HepG2 (cell line): ENCODE measurements around the gene NF2. TPM values are rescaled to one million over a fixed set of nuclear protein-coding genes. Genes with fewer than 3 reads are reported as not detected.

Experiments used
- CENPBD1 ChIP-seq: sonication (generic); formaldehyde crosslinking; IDR thresholded peaks from 2 replicates; pipeline ENCODE4 v1.8.0; 2022; ENCODE audit warnings: missing genetic modification reagents, low read depth, mild to moderate bottlenecking, borderline replicate concordance
- CENPT ChIP-seq: sonication (generic); formaldehyde crosslinking; IDR thresholded peaks from 2 replicates; pipeline ENCODE4 v1.8.0; 2022; ENCODE audit warnings: low read depth, mild to moderate bottlenecking, moderate library complexity, missing genetic modification reagents
- FOXA1 ChIP-seq, 2 experiments: fragments of 450-650 bp in 1 of 2; sonication (generic) in 1 of 2; formaldehyde crosslinking in 1 of 2; IDR thresholded peaks; 2 replicates each; pipeline versions ENCODE4 v1.4.0 to v1.6.1; 2016 to 2020; ENCODE audit warnings: missing genetic modification reagents in 1 of 2
- FOXK1 ChIP-seq: sonication (generic); formaldehyde crosslinking; IDR thresholded peaks from 2 replicates; pipeline ENCODE4 v1.4.0; 2020; ENCODE audit warnings: low read depth, missing genetic modification reagents, borderline replicate concordance
- HNRNPL ChIP-seq: fragments of 200-400 bp; formaldehyde crosslinking; IDR thresholded peaks from 2 replicates; pipeline ENCODE4 v1.6.1; 2017; ENCODE audit warnings: mild to moderate bottlenecking, low read depth, low read length
- KLF16 ChIP-seq, 2 experiments: sonication (generic) in 1 of 2; formaldehyde crosslinking in 1 of 2; IDR thresholded peaks; 2 replicates each; pipeline versions ENCODE4 v1.6.1 to v1.8.0; 2016 to 2023; ENCODE audit warnings: missing genetic modification reagents in 2 of 2, missing compliant biosample characterization in 1 of 2
- KMT2A ChIP-seq: sonication (generic); formaldehyde crosslinking; IDR thresholded peaks from 2 replicates; pipeline ENCODE4 v1.4.0; 2020; ENCODE audit warnings: missing genetic modification reagents
- PPARG ChIP-seq: conservative IDR thresholded peaks from 2 replicates; pipeline ENCODE4 v1.6.1; 2016; ENCODE audit warnings: missing biosample characterization, missing genetic modification reagents
- RCOR2 ChIP-seq: IDR thresholded peaks from 2 replicates; pipeline ENCODE4 v1.6.1; 2016; ENCODE audit warnings: missing biosample characterization, missing genetic modification reagents
- REXO4 ChIP-seq: sonication (generic); formaldehyde crosslinking; IDR thresholded peaks from 2 replicates; pipeline ENCODE4 v1.8.0; 2022; ENCODE audit warnings: missing genetic modification reagents, mild to moderate bottlenecking, borderline replicate concordance
- TEAD3 ChIP-seq: optimal IDR thresholded peaks from 2 replicates; pipeline ENCODE3; 2016; ENCODE audit warnings: borderline replicate concordance
- ZBTB7A ChIP-seq: sonication (generic); formaldehyde crosslinking; IDR thresholded peaks from 2 replicates; pipeline ENCODE4 v1.8.0; 2022; ENCODE audit warnings: mild to moderate bottlenecking, missing genetic modification reagents
- ZNF10 ChIP-seq: sonication (generic); formaldehyde crosslinking; IDR thresholded peaks from 2 replicates; pipeline ENCODE4 v1.4.0; 2020; ENCODE audit warnings: mild to moderate bottlenecking, low read depth, missing genetic modification reagents, borderline replicate concordance
- ZNF337 ChIP-seq: sonication (generic); formaldehyde crosslinking; IDR thresholded peaks from 2 replicates; pipeline ENCODE4 v1.5.1; 2020; ENCODE audit warnings: missing genetic modification reagents, low read depth, mild to moderate bottlenecking, borderline replicate concordance
- ZNF674 ChIP-seq: sonication (generic); formaldehyde crosslinking; IDR thresholded peaks from 2 replicates; pipeline ENCODE4 v1.5.0; 2020; ENCODE audit warnings: low read depth, mild to moderate bottlenecking, missing genetic modification reagents
- polyA plus RNA-seq, 8 experiments: library from polyadenylated mRNA; depleted of rRNA in 3 of 8; stranded (reverse) in 7 of 8; unstranded in 1 of 8; fragments of >200 nt; fragmentation: Illumina TruSeq in 4 of 8; extraction: Trizol in 4 of 8; gene quantifications; 2 replicates each; pipeline versions ENCODE4 v1.2.1 to v1.2.3, GENCODE V29; 2011 to 2016; ENCODE audit warnings: low read depth in 4 of 8, missing spikeins in 1 of 8, mixed read lengths in 1 of 8; ENCODE audit not compliant: insufficient read depth in 1 of 8
- total RNA-seq, 5 experiments: library from RNA; depleted of rRNA; stranded (reverse); fragments of >200 nt; fragmentation: Illumina TruSeq; extraction: Trizol; gene quantifications; 2 replicates each; pipeline ENCODE4 v1.2.3, GENCODE V29; 2016; ENCODE audit warnings: low read depth in 1 of 5
- TF ChIP-seq, protein P1 (sequence below): sonication (generic); formaldehyde crosslinking; IDR thresholded peaks from 2 replicates; pipeline ENCODE4 v1.4.0; 2020; ENCODE audit warnings: missing genetic modification reagents, borderline replicate concordance
- TF ChIP-seq, protein P2 (sequence below): IDR thresholded peaks from 2 replicates; pipeline ENCODE4 v1.6.1; 2016
- TF ChIP-seq, protein P3 (sequence below): IDR thresholded peaks from 2 replicates; pipeline ENCODE4 v1.4.0; 2020; ENCODE audit warnings: mild to moderate bottlenecking, missing genetic modification reagents
- TF ChIP-seq, protein P4 (sequence below): sonication (generic); formaldehyde crosslinking; IDR thresholded peaks from 2 replicates; pipeline ENCODE4 v1.5.0; 2020; ENCODE audit warnings: mild to moderate bottlenecking, missing genetic modification reagents, moderate library complexity

NF2 gene
- total and polyA plus RNA-seq, 2 of the 13 experiments (the other 11 are each of a cell fraction or from before 2014, with no cell fraction given) = 9.3 to 33.3 TPM

DNA sequence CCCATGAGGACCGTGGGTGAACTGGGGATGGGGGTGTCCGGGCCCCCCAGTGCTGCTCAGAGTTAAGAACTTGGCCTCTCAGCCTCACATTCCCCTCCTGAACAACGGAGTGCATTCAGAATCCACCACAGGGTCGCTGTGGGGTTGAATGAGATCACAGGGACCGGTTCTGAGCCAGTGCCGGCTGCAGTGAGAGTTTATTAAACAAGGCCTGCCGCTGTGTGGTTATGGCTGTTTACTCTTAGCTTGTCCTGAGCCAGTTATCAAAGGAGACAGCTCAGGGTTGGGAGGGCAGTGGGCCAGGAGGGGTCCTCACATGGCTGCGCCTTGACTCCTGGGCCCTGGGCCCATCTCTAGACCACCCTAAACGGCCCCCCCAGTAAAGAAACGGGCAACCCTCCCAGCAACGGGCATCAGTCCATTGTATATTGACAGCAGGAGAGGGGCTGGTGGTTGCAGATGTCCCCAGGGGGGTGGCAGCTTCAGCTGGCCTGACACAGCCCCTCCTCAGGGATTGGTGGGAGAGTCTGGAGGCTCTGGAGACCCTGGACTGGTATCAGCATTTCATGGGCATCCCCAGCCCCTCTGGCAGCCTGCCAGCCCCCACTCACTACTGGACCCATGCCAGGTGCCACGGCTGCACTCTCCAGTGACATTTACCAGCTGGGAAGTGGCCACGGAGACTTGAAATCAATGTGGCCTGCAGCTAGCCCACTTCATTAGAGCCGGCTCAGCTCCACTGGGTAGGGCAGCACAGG, 101.3 kb downstream of the NF2 start (continued):
- TF ChIP-seq, protein P1, sequence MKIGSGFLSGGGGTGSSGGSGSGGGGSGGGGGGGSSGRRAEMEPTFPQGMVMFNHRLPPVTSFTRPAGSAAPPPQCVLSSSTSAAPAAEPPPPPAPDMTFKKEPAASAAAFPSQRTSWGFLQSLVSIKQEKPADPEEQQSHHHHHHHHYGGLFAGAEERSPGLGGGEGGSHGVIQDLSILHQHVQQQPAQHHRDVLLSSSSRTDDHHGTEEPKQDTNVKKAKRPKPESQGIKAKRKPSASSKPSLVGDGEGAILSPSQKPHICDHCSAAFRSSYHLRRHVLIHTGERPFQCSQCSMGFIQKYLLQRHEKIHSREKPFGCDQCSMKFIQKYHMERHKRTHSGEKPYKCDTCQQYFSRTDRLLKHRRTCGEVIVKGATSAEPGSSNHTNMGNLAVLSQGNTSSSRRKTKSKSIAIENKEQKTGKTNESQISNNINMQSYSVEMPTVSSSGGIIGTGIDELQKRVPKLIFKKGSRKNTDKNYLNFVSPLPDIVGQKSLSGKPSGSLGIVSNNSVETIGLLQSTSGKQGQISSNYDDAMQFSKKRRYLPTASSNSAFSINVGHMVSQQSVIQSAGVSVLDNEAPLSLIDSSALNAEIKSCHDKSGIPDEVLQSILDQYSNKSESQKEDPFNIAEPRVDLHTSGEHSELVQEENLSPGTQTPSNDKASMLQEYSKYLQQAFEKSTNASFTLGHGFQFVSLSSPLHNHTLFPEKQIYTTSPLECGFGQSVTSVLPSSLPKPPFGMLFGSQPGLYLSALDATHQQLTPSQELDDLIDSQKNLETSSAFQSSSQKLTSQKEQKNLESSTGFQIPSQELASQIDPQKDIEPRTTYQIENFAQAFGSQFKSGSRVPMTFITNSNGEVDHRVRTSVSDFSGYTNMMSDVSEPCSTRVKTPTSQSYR (CRISPR knock-in tag) = peak; percentile 37; the same call in 1 of the 2 replicates
- TF ChIP-seq ZNF10 (CRISPR knock-in tag) (no peak), REXO4 (CRISPR knock-in tag) (no peak), FOXA1 (IDR thresholded peaks at IDR 0.05) (no peak), FOXA1 (CRISPR knock-in tag; IDR thresholded peaks at IDR 0.05) (peak; percentile 92), KLF16 (CRISPR knock-in tag; IDR thresholded peaks at IDR 0.05) (no peak), TEAD3 (CRISPR knock-in tag) (peak; percentile 8), RCOR2 (no peak), FOXK1 (CRISPR knock-in tag) (no peak), ZBTB7A (CRISPR knock-in tag) (0 out of 2 replicates have a peak, but pooled peaks have one; percentile 18), ZNF337 (CRISPR knock-in tag) (no peak), CENPBD1 (CRISPR knock-in tag) (no peak), ZNF674 (CRISPR knock-in tag) (no peak), HNRNPL (0 out of 2 replicates have a peak, but pooled peaks have one; percentile 42), CENPT (CRISPR knock-in tag) (no peak), KMT2A (no peak), PPARG (CRISPR knock-in tag) (no peak)
- TF ChIP-seq, protein P2, sequence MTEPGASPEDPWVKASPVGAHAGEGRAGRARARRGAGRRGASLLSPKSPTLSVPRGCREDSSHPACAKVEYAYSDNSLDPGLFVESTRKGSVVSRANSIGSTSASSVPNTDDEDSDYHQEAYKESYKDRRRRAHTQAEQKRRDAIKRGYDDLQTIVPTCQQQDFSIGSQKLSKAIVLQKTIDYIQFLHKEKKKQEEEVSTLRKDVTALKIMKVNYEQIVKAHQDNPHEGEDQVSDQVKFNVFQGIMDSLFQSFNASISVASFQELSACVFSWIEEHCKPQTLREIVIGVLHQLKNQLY (CRISPR knock-in tag) = no peak
- TF ChIP-seq, protein P3, sequence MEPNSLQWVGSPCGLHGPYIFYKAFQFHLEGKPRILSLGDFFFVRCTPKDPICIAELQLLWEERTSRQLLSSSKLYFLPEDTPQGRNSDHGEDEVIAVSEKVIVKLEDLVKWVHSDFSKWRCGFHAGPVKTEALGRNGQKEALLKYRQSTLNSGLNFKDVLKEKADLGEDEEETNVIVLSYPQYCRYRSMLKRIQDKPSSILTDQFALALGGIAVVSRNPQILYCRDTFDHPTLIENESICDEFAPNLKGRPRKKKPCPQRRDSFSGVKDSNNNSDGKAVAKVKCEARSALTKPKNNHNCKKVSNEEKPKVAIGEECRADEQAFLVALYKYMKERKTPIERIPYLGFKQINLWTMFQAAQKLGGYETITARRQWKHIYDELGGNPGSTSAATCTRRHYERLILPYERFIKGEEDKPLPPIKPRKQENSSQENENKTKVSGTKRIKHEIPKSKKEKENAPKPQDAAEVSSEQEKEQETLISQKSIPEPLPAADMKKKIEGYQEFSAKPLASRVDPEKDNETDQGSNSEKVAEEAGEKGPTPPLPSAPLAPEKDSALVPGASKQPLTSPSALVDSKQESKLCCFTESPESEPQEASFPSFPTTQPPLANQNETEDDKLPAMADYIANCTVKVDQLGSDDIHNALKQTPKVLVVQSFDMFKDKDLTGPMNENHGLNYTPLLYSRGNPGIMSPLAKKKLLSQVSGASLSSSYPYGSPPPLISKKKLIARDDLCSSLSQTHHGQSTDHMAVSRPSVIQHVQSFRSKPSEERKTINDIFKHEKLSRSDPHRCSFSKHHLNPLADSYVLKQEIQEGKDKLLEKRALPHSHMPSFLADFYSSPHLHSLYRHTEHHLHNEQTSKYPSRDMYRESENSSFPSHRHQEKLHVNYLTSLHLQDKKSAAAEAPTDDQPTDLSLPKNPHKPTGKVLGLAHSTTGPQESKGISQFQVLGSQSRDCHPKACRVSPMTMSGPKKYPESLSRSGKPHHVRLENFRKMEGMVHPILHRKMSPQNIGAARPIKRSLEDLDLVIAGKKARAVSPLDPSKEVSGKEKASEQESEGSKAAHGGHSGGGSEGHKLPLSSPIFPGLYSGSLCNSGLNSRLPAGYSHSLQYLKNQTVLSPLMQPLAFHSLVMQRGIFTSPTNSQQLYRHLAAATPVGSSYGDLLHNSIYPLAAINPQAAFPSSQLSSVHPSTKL = peak; percentile 23
- TF ChIP-seq, protein P4, sequence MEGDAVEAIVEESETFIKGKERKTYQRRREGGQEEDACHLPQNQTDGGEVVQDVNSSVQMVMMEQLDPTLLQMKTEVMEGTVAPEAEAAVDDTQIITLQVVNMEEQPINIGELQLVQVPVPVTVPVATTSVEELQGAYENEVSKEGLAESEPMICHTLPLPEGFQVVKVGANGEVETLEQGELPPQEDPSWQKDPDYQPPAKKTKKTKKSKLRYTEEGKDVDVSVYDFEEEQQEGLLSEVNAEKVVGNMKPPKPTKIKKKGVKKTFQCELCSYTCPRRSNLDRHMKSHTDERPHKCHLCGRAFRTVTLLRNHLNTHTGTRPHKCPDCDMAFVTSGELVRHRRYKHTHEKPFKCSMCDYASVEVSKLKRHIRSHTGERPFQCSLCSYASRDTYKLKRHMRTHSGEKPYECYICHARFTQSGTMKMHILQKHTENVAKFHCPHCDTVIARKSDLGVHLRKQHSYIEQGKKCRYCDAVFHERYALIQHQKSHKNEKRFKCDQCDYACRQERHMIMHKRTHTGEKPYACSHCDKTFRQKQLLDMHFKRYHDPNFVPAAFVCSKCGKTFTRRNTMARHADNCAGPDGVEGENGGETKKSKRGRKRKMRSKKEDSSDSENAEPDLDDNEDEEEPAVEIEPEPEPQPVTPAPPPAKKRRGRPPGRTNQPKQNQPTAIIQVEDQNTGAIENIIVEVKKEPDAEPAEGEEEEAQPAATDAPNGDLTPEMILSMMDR (CRISPR knock-in tag) = peak; percentile 49; the same call in 1 of the 2 replicates
